Thyroid gland (tissue), 4 donors: Measurements from ENCODE around the gene TOR1A.
"Not testable (repeated sequence)": the region's sequence is repeated elsewhere in the genome, so short reads cannot be mapped to it uniquely, and the experiment has no call there.

Source experiments
- CTCF ChIP-seq, 6 experiments: fragments of 200-600 bp in 3 of 6; fragments of 450-650 bp in 3 of 6; sonication (generic) in 3 of 6; IDR thresholded peaks; one replicate each; pipeline ENCODE4 v1.5.1; 2016 to 2019; ENCODE audit warnings: antibody characterized with exemption in 6 of 6, mild to moderate bottlenecking in 2 of 6, inconsistent platforms in 1 of 6, moderate library complexity in 1 of 6
- POLR2A ChIP-seq, 2 donors: fragments of 450-650 bp; IDR thresholded peaks; one replicate each; pipeline ENCODE4 v1.6.1; 2017; ENCODE audit warnings: antibody characterized with exemption in 2 of 2, mild to moderate bottlenecking in 2 of 2, moderate library complexity in 1 of 2

GRCh38 chr9:129776096-129776495 is 47.8 kb downstream of the TOR1A start:
- not testable (repeated sequence) for TF ChIP-seq CTCF, POLR2A (IDR thresholded peaks at IDR 0.05)
